Measurements from ENCODE around the gene BAIAP2.

DNA sequence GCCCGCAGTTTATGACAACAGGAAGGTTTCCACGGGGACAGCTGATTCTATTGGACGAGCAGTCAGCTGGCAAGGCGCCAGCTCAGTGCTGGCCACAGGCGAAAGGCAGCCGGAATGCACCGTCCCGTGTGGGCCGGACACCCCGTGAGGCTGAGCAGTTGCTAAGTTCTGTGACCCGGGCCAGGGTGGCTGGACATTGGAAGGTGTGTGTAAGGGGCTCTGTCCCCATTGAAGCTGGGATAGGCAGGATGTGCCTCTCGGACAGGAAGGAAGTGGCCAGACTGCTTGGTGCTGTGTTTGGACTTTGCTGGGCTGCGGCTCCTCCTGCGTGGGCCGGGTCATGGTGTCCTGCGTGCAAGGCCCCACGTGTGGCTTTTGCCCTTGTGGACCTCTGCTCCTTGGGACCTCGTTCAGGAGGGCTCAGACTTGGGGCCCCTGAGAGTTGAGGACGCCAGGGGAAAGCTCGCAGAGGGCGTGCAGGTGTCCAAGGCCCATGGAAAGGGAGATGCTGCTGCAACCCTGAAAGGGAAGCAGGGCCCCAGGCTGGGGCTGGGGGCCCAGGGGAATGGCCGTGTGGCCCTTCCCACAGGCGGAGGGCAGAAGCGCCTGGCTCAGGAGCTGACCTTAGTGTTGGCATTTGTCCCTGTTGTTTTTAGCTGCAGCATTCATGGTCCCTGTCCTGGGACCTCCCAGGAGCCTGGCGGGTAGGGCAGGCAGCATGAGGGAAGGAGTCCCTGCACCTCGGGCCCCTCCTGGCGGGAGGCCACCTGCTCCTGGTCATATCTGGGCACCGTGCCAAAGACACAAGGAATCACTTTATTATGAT, 10.0 kb downstream of the BAIAP2 start:
- TF ChIP-seq, protein P1, sequence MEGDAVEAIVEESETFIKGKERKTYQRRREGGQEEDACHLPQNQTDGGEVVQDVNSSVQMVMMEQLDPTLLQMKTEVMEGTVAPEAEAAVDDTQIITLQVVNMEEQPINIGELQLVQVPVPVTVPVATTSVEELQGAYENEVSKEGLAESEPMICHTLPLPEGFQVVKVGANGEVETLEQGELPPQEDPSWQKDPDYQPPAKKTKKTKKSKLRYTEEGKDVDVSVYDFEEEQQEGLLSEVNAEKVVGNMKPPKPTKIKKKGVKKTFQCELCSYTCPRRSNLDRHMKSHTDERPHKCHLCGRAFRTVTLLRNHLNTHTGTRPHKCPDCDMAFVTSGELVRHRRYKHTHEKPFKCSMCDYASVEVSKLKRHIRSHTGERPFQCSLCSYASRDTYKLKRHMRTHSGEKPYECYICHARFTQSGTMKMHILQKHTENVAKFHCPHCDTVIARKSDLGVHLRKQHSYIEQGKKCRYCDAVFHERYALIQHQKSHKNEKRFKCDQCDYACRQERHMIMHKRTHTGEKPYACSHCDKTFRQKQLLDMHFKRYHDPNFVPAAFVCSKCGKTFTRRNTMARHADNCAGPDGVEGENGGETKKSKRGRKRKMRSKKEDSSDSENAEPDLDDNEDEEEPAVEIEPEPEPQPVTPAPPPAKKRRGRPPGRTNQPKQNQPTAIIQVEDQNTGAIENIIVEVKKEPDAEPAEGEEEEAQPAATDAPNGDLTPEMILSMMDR (IDR thresholded peaks at IDR 0.05; ENCODE audit: insufficient read depth, low read depth, low read length): no peak
- TF ChIP-seq EZH2 (IDR thresholded peaks at IDR 0.05; ENCODE audit: insufficient read depth, low read length): no peak
